Measurements from ENCODE around the gene NT5C3A.
"Not testable (repeated sequence)": the region's sequence is repeated elsewhere in the genome, so short reads cannot be mapped to it uniquely, and the experiment has no call there.

NT5C3A gene

DNA sequence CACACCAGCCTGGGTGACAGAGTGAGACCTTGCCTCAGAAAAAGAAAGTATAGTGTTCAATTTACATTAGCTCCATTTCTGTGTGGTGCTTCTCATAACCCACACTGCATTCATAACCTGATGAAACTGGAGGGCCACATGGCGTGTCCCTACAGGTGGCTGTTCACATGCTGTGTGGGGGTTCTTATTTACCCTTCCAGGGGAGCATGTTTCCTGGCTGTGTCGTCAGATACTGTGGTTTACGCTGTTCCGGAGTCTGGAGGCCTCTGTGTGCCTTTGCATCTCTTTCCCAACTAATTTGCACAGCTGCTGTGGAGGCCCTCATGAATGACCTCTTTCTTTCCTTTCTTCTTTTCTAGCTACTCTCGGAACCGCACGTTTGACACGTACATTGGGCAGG is 74.4 kb downstream of the NT5C3A start:
- not testable (repeated sequence) for H3K4me3 ChIP-seq (ENCODE audit: low read length)

DNA sequence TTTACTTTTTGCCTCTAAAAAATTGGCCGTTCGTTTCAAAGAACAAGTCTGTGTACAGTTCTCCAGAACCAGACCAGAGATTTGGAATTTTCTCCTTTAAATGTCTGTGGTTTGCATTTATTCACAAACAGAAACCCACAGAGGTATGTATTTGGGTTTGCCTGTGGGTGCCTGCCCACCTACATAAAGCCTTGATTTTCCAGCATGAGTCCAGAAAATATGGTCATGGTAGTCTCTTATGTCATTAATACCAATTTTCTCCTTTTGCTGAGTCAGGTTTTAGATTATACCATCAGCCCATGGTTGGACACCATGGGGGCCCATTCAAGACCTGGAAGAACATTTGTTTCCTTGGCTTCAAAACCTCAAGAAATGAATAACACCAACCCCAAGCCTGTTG is 82.7 kb downstream of the NT5C3A start:
- not testable (repeated sequence) for H3K4me3 ChIP-seq (ENCODE audit: low read length); DNase-seq (ENCODE audit: low read depth)

More for the DNA sequence above, 74.4 kb downstream of the NT5C3A start:
- DNase-seq (ENCODE audit: low read depth) = not testable (repeated sequence)

DNA sequence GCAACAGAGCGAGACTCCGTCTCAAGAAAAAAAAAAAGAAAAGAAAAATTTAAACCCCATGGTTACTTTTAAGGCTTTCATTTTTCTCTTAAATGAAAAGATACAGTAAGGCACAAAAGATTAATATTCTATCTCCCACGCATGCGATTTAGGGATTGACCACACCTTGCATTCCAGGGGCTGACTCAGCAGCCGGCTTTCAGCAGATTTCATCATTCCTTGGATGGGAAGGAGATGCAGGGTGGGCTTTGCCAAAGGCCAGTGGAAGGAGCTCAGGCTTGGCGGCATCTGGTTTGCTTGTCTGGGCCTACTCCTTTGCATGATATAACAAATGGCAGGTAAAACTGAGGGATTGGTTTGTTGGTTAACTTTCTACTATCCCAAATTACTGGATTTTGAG is 83.3 kb downstream of the NT5C3A start:
- peak; percentile 63 for DNase-seq (ENCODE audit: low read depth)
- H3K4me3 ChIP-seq (ENCODE audit: low read length) = not testable (repeated sequence)

DNA sequence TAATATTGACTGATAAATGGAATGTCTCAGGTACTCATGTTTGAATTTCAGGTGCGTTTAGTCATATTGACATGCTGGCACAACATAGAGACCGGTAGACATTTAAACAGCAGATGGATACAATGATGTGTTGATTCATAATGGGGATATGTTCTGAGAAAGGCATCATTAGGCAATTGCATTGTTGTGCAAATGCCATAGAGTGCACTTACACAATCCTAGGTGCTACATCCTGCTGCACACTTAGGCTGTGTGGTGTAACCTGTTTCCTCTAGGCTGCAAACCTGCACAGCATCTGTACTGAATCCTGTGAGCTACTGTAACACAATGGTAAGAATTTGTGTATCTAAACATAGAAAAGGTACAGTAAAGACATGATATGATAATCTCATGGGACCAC is 85.4 kb downstream of the NT5C3A start:
- not testable (repeated sequence) for DNase-seq (ENCODE audit: low read depth); H3K4me3 ChIP-seq (ENCODE audit: low read length)

DNA sequence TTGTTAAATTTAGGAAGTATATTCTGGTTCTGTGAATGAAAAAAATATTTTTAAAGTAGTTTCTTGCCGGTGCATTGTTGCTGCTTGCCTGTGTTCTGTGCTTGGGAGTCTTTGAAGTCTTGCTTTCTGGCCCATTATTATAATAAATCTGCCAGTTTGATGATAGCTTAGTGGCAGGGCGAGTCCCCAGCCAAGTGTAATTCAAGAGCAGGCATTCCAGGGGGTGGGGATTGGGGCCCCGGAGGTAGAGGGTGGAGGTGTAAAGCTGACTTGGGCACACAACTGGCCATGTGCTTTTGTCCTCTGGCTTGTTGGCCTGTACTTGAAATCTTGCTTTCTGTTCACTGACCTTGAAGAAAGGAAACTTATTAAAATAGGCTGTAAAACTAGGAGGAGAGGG is 90.6 kb downstream of the NT5C3A start:
- not testable (repeated sequence) for DNase-seq (ENCODE audit: low read depth)

DNA sequence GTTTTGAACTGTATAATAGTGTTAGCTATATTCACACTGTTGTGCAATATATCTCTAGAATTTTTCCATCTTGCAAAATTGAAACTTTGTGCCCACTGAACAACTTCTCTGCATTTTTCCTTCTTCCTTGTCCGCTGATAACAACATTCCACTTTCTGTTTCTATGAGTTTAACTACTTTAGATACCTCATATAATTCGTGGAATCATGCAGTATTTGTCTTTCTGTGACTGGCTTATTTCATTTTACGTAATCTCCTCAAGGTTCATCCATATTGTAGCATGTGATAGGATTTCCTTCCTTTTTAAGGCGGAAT is 95.4 kb downstream of the NT5C3A start:
- DNase-seq (ENCODE audit: low read depth); H3K4me3 ChIP-seq (ENCODE audit: low read length): not testable (repeated sequence)

More for the DNA sequence above, 90.6 kb downstream of the NT5C3A start:
- H3K4me3 ChIP-seq (ENCODE audit: low read length) = not testable (repeated sequence)

DNA sequence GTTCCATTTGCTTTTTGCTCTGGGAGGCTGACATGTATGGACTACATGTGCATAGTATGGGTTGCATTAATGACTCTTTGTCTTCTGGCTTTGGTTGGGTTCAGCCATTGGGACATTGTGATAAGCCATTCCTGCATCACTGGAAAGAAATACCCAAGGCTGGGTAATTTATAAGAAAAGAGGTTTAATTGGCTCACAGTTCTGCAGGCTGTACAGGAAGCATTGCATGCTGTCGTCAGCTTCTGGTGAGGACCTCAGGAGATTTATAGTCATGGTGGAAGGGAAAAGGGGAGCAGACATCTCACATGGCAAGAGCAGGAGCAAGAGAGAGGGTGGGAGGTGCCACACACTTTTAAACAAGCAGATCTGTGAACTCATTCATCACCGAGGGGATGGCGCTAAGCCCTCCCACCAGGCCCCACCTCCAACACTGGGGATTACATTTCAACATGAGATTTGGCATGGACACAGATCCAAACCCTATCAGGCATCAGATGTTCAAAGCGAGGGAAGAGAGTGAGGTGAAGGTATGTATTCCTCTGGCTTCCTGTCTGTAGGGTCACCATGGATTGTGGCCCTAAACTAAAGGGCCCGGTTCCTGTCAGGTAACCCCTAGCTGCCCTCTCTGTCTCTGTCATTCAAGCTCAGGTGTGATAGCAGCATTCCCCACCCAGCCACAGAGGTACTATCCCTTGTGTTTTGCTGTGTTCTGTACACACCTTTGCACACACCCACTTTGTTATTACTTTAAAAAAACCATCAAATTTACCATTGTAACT is 95.9 kb downstream of the NT5C3A start:
- DNase-seq (ENCODE audit: low read depth); H3K4me3 ChIP-seq (ENCODE audit: low read length): not testable (repeated sequence)

DNA sequence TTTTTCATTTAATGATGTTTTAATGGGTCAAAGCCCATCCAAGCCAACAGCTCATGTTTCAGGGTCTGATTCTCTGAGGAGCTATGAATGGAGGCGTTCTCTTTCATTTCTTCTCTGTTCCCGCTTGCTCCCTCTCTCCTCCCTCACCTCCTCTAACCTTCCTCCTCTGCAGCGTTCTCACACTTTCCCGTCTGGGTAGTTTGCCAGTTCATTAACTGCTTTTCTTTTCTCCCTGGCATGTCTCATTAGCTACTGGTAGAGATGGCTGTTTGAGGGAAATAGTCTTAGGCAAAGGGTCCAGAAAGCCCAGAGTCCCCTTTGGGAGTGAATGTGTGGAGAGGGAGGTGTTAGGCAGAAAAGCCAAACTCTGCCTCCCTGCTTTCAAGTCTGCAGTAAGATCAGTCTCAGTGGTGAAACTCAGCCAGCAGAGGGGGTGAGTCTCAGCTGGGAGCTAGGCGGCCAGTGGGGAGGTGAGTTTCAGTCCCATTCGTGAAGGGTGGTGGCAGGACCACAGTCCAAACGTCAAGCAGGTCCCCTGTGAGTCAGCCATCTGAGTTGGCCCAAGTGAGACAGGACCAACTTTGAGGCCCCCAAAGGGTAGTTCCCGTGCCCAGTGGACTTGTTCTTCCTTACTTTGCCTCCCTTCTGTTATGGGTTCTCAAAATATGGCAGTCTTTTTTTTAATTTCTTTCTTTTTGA is 98.0 kb downstream of the NT5C3A start:
- TF ChIP-seq, protein P1, sequence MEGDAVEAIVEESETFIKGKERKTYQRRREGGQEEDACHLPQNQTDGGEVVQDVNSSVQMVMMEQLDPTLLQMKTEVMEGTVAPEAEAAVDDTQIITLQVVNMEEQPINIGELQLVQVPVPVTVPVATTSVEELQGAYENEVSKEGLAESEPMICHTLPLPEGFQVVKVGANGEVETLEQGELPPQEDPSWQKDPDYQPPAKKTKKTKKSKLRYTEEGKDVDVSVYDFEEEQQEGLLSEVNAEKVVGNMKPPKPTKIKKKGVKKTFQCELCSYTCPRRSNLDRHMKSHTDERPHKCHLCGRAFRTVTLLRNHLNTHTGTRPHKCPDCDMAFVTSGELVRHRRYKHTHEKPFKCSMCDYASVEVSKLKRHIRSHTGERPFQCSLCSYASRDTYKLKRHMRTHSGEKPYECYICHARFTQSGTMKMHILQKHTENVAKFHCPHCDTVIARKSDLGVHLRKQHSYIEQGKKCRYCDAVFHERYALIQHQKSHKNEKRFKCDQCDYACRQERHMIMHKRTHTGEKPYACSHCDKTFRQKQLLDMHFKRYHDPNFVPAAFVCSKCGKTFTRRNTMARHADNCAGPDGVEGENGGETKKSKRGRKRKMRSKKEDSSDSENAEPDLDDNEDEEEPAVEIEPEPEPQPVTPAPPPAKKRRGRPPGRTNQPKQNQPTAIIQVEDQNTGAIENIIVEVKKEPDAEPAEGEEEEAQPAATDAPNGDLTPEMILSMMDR (conservative IDR thresholded peaks at IDR 0.05; ENCODE audit: low read depth, low read length) = peak; percentile 31
- DNase-seq (ENCODE audit: low read depth); H3K4me3 ChIP-seq (ENCODE audit: low read length): not testable (repeated sequence)

Data from retinal pigment epithelial cell (primary cell).